Activated T-helper 17 cell treated with anti-CD3 and anti-CD28 coated beads, Interleukin-2, amount 50 U/mL, for 72 hours (primary cell): ENCODE data around the gene JPH3. TPM values are rescaled to one million over a fixed set of nuclear protein-coding genes. Genes with fewer than 3 reads are reported as not detected.

Experiments
- ATAC-seq: fragments of 150-1000 bp; cut with Tn5 transposase; replicated peaks from 2 replicates; pipeline ENCODE4 v1.10.0; 2021; ENCODE audit warnings: mild to moderate bottlenecking, moderate library complexity
- H3K27ac Mint-ChIP-seq: one replicate; pipeline ENCODE4 v1.8.0; 2022; ENCODE audit warnings: mixed read lengths
- H3K27me3 Mint-ChIP-seq: one replicate; pipeline ENCODE4 v1.8.0; 2022; ENCODE audit warnings: mixed read lengths
- H3K36me3 Mint-ChIP-seq: one replicate; pipeline ENCODE4 v1.8.0; 2022; ENCODE audit warnings: low read depth, mild to moderate bottlenecking, mixed read lengths
- H3K4me1 Mint-ChIP-seq: one replicate; pipeline ENCODE4 v1.8.0; 2022; ENCODE audit warnings: mixed read lengths
- H3K4me3 Mint-ChIP-seq: one replicate; pipeline ENCODE4 v1.8.0; 2022; ENCODE audit warnings: mild to moderate bottlenecking, mixed read lengths
- H3K9me3 Mint-ChIP-seq: one replicate; pipeline ENCODE4 v1.8.0; 2022; ENCODE audit warnings: mixed read lengths
- total RNA-seq, 2 donors: library from RNA; stranded (reverse); gene quantifications; one replicate each; pipeline ENCODE4 v1.2.3, GENCODE V29; 2022

Gene JPH3
- total RNA-seq, 2 donors from 2014 or later: 0.09 TPM; not detected in 1

- H3K27me3 Mint-ChIP-seq: no peaks in the 10 kb centered on the region
- H3K27ac Mint-ChIP-seq: no peak overlapping the region
- H3K36me3 Mint-ChIP-seq: peaks cover 43% of the 10 kb centered on the region
- peaks cover 9% of the 10 kb centered on the region for H3K4me1 Mint-ChIP-seq
- ATAC-seq: no peak
- peak overlapping the region; percentile 19 for H3K4me3 Mint-ChIP-seq
- H3K9me3 Mint-ChIP-seq: no peaks in the 10 kb centered on the region
Measured at GRCh38 chr16:87700406-87701077, 98.2 kb downstream of the JPH3 start.

GRCh38 chr16:87701078-87701460 is 98.8 kb downstream of the JPH3 start:
- Mint-ChIP-seq H3K36me3 (peaks cover 43% of the 10 kb centered on the region), H3K27ac (no peak overlapping the region), H3K9me3 (no peaks in the 10 kb centered on the region), H3K4me3 (peak overlapping the region; percentile 19), H3K27me3 (no peaks in the 10 kb centered on the region), H3K4me1 (peaks cover 9% of the 10 kb centered on the region)
- no peak for ATAC-seq

GRCh38 chr16:87701505-87701921 is 99.2 kb downstream of the JPH3 start:
- H3K4me3 Mint-ChIP-seq: peak overlapping the region; percentile 47
- H3K4me1 Mint-ChIP-seq: peaks cover 9% of the 10 kb centered on the region
- H3K27me3 Mint-ChIP-seq: no peaks in the 10 kb centered on the region
- peak overlapping the region; percentile 48 for H3K27ac Mint-ChIP-seq
- no peaks in the 10 kb centered on the region for H3K9me3 Mint-ChIP-seq
- H3K36me3 Mint-ChIP-seq: peaks cover 43% of the 10 kb centered on the region
- ATAC-seq: no peak

- H3K9me3 Mint-ChIP-seq: no peaks in the 10 kb centered on the region
- peak overlapping the region; percentile 47 for H3K4me3 Mint-ChIP-seq
- H3K36me3 Mint-ChIP-seq: peaks cover 49% of the 10 kb centered on the region
- H3K27ac Mint-ChIP-seq: peak overlapping the region; percentile 61
- ATAC-seq: peak; percentile 47
- peaks cover 9% of the 10 kb centered on the region for H3K4me1 Mint-ChIP-seq
- H3K27me3 Mint-ChIP-seq: no peaks in the 10 kb centered on the region
Measured at GRCh38 chr16:87702325-87702811, 100.1 kb downstream of the JPH3 start.

DNA sequence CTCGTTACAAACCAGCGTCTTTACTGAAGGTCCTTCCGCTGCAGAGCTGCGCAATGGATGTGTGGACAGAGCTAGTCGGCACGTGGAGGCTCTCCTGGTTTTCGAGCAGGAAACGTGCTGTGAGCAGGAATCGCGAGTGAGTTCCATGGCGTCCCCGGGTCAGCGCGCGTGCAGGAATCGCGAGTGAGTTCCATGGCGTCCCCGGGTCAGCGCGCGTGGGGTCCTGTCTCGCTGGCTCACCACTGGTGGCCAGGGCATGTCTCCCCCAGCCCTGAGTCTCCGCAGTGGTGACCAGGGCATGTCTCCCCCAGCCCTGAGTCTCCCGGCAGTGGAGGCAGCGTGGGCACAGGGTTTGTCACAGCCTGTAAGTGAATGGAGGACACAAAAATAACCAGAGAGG is 100.8 kb downstream of the JPH3 start:
- peak overlapping the region; percentile 61 for H3K27ac Mint-ChIP-seq
- no peaks in the 10 kb centered on the region for H3K27me3 Mint-ChIP-seq
- H3K4me1 Mint-ChIP-seq: peaks cover 9% of the 10 kb centered on the region
- no peaks in the 10 kb centered on the region for H3K9me3 Mint-ChIP-seq
- peak overlapping the region; percentile 47 for H3K4me3 Mint-ChIP-seq
- H3K36me3 Mint-ChIP-seq: peaks cover 55% of the 10 kb centered on the region
- ATAC-seq: no peak

- Mint-ChIP-seq H3K4me3 (peak overlapping the region; percentile 47), H3K36me3 (peaks cover 59% of the 10 kb centered on the region), H3K27ac (peak overlapping the region; percentile 61), H3K9me3 (no peaks in the 10 kb centered on the region), H3K4me1 (peaks cover 5% of the 10 kb centered on the region), H3K27me3 (no peaks in the 10 kb centered on the region)
- ATAC-seq: no peak
Measured at GRCh38 chr16:87703835-87704375, 101.6 kb downstream of the JPH3 start.

DNA sequence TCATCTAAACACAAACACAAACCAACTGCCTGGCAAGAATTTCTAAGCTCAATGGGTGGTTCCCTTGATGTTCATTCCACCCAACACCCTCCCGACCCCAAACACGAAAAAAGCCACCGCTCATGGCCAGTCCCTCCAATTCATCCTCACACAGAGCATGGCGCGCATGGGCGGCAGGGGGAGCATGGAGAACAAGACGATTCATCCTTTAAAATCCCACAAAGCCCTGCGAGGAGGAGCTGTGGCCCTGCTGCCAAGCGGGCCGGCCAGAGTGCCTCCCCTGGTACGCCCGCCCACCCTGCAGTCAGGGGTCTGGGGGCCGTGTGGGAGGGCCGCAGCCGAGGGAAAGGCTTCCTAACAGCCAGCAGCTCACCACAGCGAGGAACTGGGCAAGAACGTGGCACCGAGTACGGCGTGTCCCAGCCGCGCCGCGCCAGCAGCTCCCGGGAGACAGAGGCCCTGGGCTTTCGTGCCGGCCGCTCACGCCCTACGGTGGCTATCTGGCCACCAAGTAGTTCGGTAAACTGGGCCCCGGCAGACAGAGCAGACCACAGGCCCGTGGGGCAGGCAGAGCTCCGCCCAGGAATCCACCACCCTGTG is 102.5 kb downstream of the JPH3 start:
- ATAC-seq: no peak
- H3K36me3 Mint-ChIP-seq: peaks cover 63% of the 10 kb centered on the region
- no peak overlapping the region for H3K4me3 Mint-ChIP-seq
- peaks cover 5% of the 10 kb centered on the region for H3K4me1 Mint-ChIP-seq
- no peaks in the 10 kb centered on the region for H3K27me3 Mint-ChIP-seq
- H3K9me3 Mint-ChIP-seq: no peaks in the 10 kb centered on the region
- no peak overlapping the region for H3K27ac Mint-ChIP-seq

DNA sequence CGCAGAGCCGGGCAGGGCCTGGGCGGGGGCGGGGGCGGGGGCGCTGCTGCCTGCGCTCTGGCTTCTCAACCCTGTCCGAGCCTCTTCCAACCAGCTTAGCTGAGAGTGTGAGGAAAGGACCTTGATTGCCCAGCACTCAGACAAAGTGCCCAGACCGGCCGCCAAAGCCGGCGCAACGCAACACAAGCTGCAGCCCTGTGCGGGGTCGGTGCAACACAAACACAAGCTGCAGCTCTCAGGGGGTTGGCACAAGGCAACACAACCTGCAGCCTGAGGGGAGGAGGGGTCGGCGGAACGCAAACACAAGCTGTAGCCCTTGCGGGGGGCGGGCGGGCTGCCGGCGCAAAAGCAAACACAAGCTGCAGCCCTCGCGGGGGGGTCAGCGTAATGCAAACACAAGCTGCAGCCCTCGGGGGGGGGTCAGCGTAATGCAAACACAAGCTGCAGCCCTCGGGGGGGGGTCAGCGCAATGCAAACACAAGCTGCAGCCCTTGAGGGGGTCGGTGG is 103.5 kb downstream of the JPH3 start:
- Mint-ChIP-seq H3K36me3 (peaks cover 64% of the 10 kb centered on the region), H3K4me1 (no peaks in the 10 kb centered on the region), H3K27ac (no peak overlapping the region), H3K27me3 (no peaks in the 10 kb centered on the region), H3K4me3 (no peak overlapping the region), H3K9me3 (no peaks in the 10 kb centered on the region)
- no peak for ATAC-seq

DNA sequence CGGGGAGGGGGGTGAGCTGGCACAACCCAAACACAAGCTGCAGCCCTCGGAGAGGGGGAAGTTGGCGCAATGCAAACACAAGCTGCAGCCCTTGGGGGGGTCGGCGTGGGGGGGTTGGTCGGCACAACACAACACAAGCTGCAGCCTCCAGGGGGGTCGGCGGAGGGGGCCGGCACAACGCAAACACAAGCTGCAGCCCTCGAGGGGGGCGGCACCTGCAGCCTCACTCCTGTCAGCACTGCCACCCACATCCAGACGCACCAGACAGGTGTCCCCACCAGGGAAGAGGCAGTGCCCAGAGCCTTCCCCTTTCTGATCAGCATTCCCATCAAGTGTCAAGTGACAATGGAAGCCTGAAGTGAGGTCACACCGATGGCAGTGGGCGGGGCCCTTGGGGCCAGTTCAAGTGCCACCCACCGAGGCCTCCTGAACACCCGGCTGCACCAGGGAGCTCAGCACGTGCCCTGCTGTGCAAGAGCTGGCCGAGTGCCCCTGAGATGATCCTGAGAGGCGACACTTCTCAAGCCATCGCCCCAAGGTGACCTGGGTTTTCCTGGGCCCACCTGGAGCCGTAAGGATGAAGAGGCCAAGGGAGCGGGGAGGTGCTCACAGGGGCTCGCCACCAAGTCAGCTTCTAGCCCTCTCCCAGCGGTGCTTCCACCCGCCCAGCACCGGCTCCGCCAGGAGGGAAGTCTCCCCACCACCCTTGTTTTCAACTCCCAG is 104.1 kb downstream of the JPH3 start:
- Mint-ChIP-seq H3K4me1 (no peaks in the 10 kb centered on the region), H3K9me3 (no peaks in the 10 kb centered on the region), H3K4me3 (no peak overlapping the region), H3K27ac (no peak overlapping the region), H3K36me3 (peaks cover 64% of the 10 kb centered on the region), H3K27me3 (no peaks in the 10 kb centered on the region)
- ATAC-seq: no peak

- Mint-ChIP-seq H3K27me3 (no peaks in the 10 kb centered on the region), H3K27ac (no peak overlapping the region), H3K4me1 (no peaks in the 10 kb centered on the region), H3K4me3 (no peak overlapping the region), H3K36me3 (peaks cover 59% of the 10 kb centered on the region), H3K9me3 (no peaks in the 10 kb centered on the region)
- ATAC-seq: no peak
Measured at GRCh38 chr16:87707097-87707496, 104.8 kb downstream of the JPH3 start.

GRCh38 chr16:87707714-87708580 is 105.6 kb downstream of the JPH3 start:
- no peak overlapping the region for H3K27ac Mint-ChIP-seq
- peaks cover 56% of the 10 kb centered on the region for H3K36me3 Mint-ChIP-seq
- H3K9me3 Mint-ChIP-seq: no peaks in the 10 kb centered on the region
- no peaks in the 10 kb centered on the region for H3K27me3 Mint-ChIP-seq
- no peaks in the 10 kb centered on the region for H3K4me1 Mint-ChIP-seq
- ATAC-seq: peak; percentile 45
- H3K4me3 Mint-ChIP-seq: no peak overlapping the region

- no peaks in the 10 kb centered on the region for H3K4me1 Mint-ChIP-seq
- no peak overlapping the region for H3K27ac Mint-ChIP-seq
- no peaks in the 10 kb centered on the region for H3K27me3 Mint-ChIP-seq
Measured at GRCh38 chr16:87708881-87709638, 106.8 kb downstream of the JPH3 start.

GRCh38 chr16:87709677-87710076 is 107.4 kb downstream of the JPH3 start:
- no peaks in the 10 kb centered on the region for H3K9me3 Mint-ChIP-seq
- H3K4me1 Mint-ChIP-seq: peaks cover 4% of the 10 kb centered on the region
- peaks cover 55% of the 10 kb centered on the region for H3K36me3 Mint-ChIP-seq
- H3K27me3 Mint-ChIP-seq: no peaks in the 10 kb centered on the region
- no peak overlapping the region for H3K27ac Mint-ChIP-seq
- H3K4me3 Mint-ChIP-seq: no peak overlapping the region
- ATAC-seq: no peak

More at GRCh38 chr16:87708881-87709638, 106.8 kb downstream of the JPH3 start:
- Mint-ChIP-seq H3K4me3 (no peak overlapping the region), H3K36me3 (peaks cover 55% of the 10 kb centered on the region), H3K9me3 (no peaks in the 10 kb centered on the region)
- no peak for ATAC-seq
